Measurements from ENCODE around the gene LMOD1. TPM values are rescaled to one million over a fixed set of nuclear protein-coding genes. Genes with fewer than 3 reads are reported as not detected.

Gene LMOD1
- polyA plus RNA-seq, 1 of the 3 experiments (the other 2 are of a cell fraction): 2.7 TPM

GRCh38 chr1:201925301-201925567 is 21.1 kb downstream of the LMOD1 start:
- 86% methylated on average over 2 of the region's 2 CpGs for WGBS (ENCODE audit: low lambda C conversion rate)

GRCh38 chr1:201921952-201922558 is 24.3 kb downstream of the LMOD1 start:
- no peaks in the 10 kb centered on the region for H3K9me3 ChIP-seq
- H3K4me1 ChIP-seq (ENCODE audit: control insufficient read depth in 1 of 2, insufficient read depth in 2 of 2, low read depth in 1 of 2, low read length in 1 of 2): peaks cover 8 to 10% of the 10 kb centered on the region in 2 experiments
- peaks cover 6% of the 10 kb centered on the region for H3F3A ChIP-seq (replicated peaks; ENCODE audit: insufficient read depth)
- no peak overlapping the region for H3K4me2 ChIP-seq
- POLR2A ChIA-PET: no interaction called here
- CTCF ChIA-PET: no interaction called here
- no peaks in the 10 kb centered on the region for H4K20me1 ChIP-seq (ENCODE audit: insufficient read depth)
- no peaks in the 10 kb centered on the region for H3K36me3 ChIP-seq (replicated peaks in 1 of 2; ENCODE audit: control insufficient read depth in 1 of 2, insufficient read depth in 2 of 2, low read length in 1 of 2)
- no peak overlapping the region for H2AFZ ChIP-seq (ENCODE audit: low read depth)
- H3K9ac ChIP-seq: no peak overlapping the region
- H3K4me3 ChIP-seq (ENCODE audit: low read depth in 2 of 2, low read length in 1 of 2): no peak overlapping the region
- H3K79me2 ChIP-seq (ENCODE audit: insufficient read depth): no peaks in the 10 kb centered on the region
- no peaks in the 10 kb centered on the region for H3K27me3 ChIP-seq (ENCODE audit: insufficient read depth)
- H3K9me2 ChIP-seq: no peaks in the 10 kb centered on the region
- no peak overlapping the region for H3K27ac ChIP-seq (ENCODE audit: low read depth in 2 of 2, low read length in 1 of 2)
- WGBS (ENCODE audit: low lambda C conversion rate): 87% methylated on average over 3 of the region's 3 CpGs
- DNase-seq: no peak
- no peak for TF ChIP-seq TAF1 (IDR thresholded peaks at IDR 0.05; ENCODE audit: borderline replicate concordance, low read depth, low read length)
- no peak for TF ChIP-seq SIN3A (IDR thresholded peaks at IDR 0.05; ENCODE audit: borderline replicate concordance, low read depth, low read length)
- no peak for TF ChIP-seq FOXM1 (IDR thresholded peaks at IDR 0.05; ENCODE audit: low read depth)
- no peak for TF ChIP-seq REST (IDR thresholded peaks at IDR 0.05; ENCODE audit: low read depth, low read length)
- no peak for TF ChIP-seq TCF12 (IDR thresholded peaks at IDR 0.05)
- TF ChIP-seq POLR2AphosphoS5 (IDR thresholded peaks at IDR 0.05; ENCODE audit: low read depth, low read length): no peak
- no peak for TF ChIP-seq USF1 (IDR thresholded peaks at IDR 0.05; ENCODE audit: borderline replicate concordance, low read depth)
- TF ChIP-seq EP300 (IDR thresholded peaks at IDR 0.05; ENCODE audit: borderline replicate concordance in 1 of 2, low read depth in 1 of 2, low read length in 1 of 2): no peak
- no peak for TF ChIP-seq CTCF (IDR thresholded peaks at IDR 0.05)
- TF ChIP-seq YY1 (IDR thresholded peaks at IDR 0.05; ENCODE audit: low read depth): no peak
- no peak for TF ChIP-seq USF2 (IDR thresholded peaks at IDR 0.05; ENCODE audit: borderline replicate concordance, low read depth, low read length)
- TF ChIP-seq MAX (IDR thresholded peaks at IDR 0.05; ENCODE audit: low read depth): no peak
- no peak for TF ChIP-seq SMC3 (IDR thresholded peaks at IDR 0.05; ENCODE audit: low read depth, low read length)
- TF ChIP-seq ZBTB33 (IDR thresholded peaks at IDR 0.05; ENCODE audit: borderline replicate concordance, low read depth): no peak
- TF ChIP-seq CHD2 (IDR thresholded peaks at IDR 0.05; ENCODE audit: low read length, partially characterized antibody): no peak
- no peak for TF ChIP-seq NFIC (IDR thresholded peaks at IDR 0.05; ENCODE audit: borderline replicate concordance)

More at GRCh38 chr1:201925301-201925567, 21.1 kb downstream of the LMOD1 start:
- H3K27me3 ChIP-seq (ENCODE audit: insufficient read depth): no peaks in the 10 kb centered on the region
- no peaks in the 10 kb centered on the region for H3K36me3 ChIP-seq (replicated peaks in 1 of 2; ENCODE audit: control insufficient read depth in 1 of 2, insufficient read depth in 2 of 2, low read length in 1 of 2)
- DNase-seq: no peak
- ChIA-PET CTCF (interaction anchor here (0.8 kb wide), 1 partner anchor 29 kb away, joined by 4 read pairs; no protein-coding TSS in a partner anchor), POLR2A (interaction anchor here (0.6 kb wide), 1 partner anchor 30 kb away, joined by 3 read pairs; no protein-coding TSS in a partner anchor)
- no peaks in the 10 kb centered on the region for H4K20me1 ChIP-seq (ENCODE audit: insufficient read depth)
- H3F3A ChIP-seq (replicated peaks; ENCODE audit: insufficient read depth): no peaks in the 10 kb centered on the region
- no peak overlapping the region for H3K9ac ChIP-seq
- TF ChIP-seq FOSL2 (IDR thresholded peaks at IDR 0.05; ENCODE audit: borderline replicate concordance, low read depth): no peak
- no peak for TF ChIP-seq SMC3 (IDR thresholded peaks at IDR 0.05; ENCODE audit: low read depth, low read length)
- no peaks in the 10 kb centered on the region for H3K9me3 ChIP-seq
- H3K79me2 ChIP-seq (ENCODE audit: insufficient read depth): no peaks in the 10 kb centered on the region
- H3K4me1 ChIP-seq (ENCODE audit: control insufficient read depth in 1 of 2, insufficient read depth in 2 of 2, low read depth in 1 of 2, low read length in 1 of 2): no peaks in the 10 kb centered on the region
- H3K4me2 ChIP-seq: no peak overlapping the region
- H3K27ac ChIP-seq (ENCODE audit: low read depth in 2 of 2, low read length in 1 of 2): no peak overlapping the region
- H2AFZ ChIP-seq (ENCODE audit: low read depth): no peak overlapping the region
- H3K4me3 ChIP-seq (ENCODE audit: low read depth in 2 of 2, low read length in 1 of 2): no peak overlapping the region
- H3K9me2 ChIP-seq: no peaks in the 10 kb centered on the region
